DMS 273 (cell line): ENCODE results near the gene COLEC12.

Source experiments
- DNase-seq: peaks from one replicate; lab custom pipeline; 2025; ENCODE audit not compliant: unreplicated experiment; lab: John Stamatoyannopoulos, UW

COLEC12 gene

GRCh38 chr18:364256-364826 is 136.2 kb downstream of the COLEC12 start:
- DNase-seq = no peak

DNA sequence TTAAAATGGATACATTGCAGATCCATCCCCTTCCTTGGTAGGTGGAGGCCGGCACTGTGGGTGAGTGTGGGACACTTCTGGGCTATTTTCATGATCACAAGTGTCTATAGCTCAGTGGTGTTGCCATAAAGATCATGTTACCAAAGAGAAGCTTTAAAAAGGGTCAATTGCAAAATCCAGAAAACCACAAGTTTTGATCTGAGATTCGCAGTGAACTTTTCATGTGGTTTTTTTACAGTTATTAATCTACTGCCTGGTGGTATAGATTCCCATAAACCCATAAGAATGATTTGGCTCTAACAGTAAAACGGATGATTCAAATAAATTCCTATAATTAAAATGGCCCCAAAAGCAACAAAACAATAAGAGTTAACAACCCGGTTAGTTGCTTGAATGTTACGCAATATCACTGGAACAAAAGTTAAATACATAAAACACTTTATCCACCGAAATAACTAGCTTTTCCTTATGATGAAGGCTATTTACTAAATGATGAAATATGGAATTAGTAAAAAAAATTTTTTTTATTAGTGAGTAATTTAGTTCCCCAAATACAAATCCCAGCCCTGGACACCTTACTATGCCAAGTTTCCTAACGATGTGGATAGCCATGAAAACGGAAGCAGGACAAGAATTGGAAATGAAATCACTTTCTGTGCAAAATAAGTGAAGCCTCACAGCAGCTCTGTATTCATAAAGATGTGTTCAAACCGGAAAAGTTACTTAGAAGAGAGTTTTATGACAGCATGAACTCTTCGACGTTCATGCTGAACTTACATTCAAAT is 137.0 kb downstream of the COLEC12 start:
- no peak for DNase-seq

DNA sequence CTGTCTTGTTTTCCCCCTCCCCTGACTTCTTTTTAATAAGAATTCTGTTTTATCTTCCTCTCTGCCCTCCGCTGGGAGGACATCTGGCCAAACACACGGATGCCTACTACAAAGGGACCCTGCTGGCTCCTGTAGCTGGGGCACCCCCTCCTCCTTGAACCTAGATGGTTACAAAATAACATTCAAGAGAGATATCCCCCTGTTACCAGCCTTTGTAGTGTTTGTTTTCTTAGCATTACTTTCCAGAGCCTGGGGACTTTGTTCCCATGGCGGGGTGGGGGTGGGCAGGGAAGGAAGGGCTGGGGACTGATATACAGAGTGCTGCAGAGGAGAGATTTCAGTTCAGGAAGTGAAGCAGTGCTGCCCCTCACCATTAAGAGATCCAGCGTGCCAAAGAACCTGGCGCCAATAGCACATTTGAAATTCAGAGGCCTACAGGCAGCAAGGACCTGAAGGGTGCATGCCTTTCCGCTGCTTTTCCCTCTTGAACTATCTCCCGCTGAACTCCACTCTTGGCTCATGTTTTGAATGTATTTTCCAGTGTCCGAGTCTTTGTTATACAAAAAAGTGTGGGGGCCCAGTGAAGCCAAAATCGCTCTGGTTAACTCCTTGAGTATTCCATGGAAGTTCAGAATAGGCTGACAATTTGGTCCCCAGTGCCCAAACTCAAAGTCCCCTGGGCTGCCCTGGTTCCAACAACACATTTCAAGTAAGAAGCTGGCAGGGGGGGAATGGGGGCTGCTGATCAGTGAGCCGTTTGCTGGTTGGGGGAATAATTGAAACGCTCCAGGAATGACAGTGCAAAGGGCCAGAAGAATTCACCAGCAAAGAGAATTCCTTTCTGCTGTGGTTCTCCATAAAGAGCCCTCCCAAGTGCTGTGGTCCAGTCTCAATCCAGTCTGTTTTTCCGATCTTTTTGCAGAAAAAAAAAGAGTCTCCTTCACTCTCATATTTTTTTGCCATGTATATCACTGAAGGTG is 137.9 kb downstream of the COLEC12 start:
- peak; percentile 24 for DNase-seq

- peak; percentile 79 for DNase-seq
Observed at GRCh38 chr18:361941-362310, 138.6 kb downstream of the COLEC12 start.

DNA sequence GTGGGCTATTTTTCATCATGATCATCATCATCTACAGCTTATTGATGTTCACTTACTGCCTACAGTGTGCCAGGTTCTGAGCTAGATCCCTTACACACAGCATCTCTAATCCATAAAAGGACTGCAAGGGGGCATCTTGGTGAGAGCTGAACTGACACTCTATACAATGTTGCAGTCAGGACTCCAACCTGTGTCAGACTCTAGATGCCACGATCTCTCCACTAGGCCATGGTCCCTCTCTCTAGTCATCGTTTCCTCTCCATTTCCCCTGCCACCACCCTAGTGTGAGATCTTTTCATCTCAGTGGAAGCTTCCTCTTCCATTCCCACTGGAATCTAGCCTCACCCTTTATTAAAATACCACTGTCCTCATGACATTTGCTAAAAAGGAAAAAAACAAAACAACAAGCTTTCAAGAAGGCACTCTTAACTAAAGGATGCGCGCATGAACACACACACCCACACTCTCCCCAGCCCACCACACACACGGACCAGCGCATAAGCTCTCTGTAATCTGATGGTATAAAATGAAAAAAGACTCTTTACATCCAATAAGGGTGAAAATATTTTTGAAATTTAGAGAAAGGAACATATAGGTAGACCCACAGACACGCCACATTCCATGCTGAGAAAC is 139.3 kb downstream of the COLEC12 start:
- DNase-seq = no peak

DNA sequence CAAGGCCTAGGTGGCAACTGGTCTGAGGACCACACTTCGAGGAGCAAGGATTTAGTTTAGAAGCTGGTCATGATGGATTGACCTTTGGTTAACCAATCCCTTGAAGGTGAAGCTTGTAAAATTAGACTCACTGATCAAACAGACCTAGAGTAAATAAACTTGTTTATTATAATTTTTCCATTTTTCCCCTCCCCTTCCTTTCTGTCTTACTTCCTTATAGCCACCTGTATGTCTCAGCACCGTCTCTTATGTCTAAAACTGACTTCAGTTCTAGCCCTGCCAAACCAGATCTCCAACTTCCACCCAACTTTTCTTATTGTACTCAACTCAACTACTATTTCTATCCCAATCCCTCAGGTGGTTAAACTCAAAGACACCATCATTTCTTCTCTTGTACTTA is 139.8 kb downstream of the COLEC12 start:
- no peak for DNase-seq

GRCh38 chr18:356778-357177 is 143.7 kb downstream of the COLEC12 start:
- DNase-seq = no peak

- no peak for DNase-seq
Observed at GRCh38 chr18:355678-356077, 144.8 kb downstream of the COLEC12 start.

DNA sequence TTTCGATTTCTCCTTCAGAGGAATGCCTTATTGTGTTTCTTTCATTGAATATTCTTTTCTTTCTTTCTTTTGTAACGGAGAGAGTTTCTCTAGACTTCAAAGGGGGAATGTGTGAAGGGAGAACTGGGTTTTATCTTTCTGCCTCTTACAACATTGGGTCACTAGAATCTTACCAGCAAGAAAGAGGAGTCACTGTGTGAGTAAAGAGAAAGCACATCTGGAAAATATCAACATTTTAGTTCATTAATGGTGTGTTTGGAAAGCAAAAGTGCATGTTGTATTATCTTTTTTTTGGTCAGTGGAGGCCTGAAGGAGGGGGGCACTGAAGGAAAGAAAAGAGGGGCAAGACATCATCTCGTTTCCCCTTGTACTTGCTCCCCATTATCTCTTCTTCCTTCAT is 146.0 kb downstream of the COLEC12 start:
- no peak for DNase-seq

- DNase-seq = no peak
Observed at GRCh38 chr18:354003-354402, 146.5 kb downstream of the COLEC12 start.

DNA sequence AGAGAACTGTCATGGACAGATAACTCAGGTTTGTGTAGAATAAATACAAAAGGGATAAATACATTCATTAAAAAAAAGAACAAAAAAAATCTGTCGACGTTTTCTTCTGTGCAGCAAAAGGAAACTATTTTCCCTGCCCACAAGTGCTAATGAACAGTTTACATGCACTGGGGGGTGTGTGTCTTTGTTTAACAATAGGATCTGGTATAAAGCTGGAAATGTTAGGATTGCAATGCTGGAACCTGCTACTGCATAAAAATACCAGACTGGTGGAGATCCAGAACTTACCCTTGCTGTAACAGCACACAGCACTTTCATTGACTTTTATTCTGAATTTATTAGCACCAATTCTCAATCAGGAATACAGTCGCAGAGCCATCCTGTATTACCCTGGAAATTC is 148.1 kb downstream of the COLEC12 start:
- DNase-seq = no peak

DNA sequence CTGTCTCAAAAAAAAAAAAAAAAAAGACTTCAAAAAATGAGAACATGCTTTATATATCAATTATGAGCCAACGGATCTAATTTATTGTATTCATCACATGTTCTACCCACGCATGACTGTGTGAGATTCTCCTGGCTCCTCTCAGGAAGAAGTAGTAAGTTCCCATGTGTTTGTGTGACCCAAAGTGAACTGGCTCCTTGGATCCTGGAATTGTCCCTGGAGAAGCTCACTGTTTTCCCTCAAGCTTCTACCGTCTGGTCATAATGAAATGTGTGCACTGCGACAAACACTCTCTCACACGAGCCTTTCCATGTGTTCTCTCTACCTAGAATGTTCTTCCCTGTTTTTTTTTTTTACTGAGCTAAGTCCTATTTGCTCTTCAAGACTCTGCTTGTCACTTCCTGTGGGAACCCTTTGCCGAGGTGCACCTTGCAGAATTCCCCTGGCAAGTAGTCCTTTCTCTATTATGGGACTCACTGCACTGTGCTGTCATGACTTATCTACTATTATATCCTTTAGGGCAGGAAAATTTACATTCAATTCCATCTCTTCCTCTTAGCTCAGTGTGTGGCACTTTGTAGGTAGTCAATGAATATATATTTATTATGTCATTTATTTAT is 149.4 kb downstream of the COLEC12 start:
- DNase-seq = no peak

DNA sequence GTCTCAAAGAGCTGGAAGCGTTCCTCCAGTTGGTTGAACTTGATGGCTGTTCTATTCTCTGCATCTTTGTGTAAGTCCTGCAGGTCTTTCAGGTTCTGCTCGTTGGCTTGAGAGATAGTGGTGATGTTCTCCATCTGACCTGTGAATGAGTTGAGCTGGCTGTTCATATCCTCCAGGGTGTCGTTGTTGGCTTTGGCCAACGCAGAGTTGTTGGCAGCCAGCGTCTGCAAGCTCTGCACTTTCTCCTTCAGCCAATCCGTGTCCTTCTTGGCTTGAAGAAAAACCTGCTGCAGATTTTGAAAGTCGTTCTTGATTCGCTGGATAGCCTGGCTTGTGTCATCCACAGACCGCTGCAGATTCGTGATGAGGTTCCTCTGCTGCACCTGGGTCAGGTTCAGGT is 153.9 kb downstream of the COLEC12 start:
- DNase-seq = no peak

DNA sequence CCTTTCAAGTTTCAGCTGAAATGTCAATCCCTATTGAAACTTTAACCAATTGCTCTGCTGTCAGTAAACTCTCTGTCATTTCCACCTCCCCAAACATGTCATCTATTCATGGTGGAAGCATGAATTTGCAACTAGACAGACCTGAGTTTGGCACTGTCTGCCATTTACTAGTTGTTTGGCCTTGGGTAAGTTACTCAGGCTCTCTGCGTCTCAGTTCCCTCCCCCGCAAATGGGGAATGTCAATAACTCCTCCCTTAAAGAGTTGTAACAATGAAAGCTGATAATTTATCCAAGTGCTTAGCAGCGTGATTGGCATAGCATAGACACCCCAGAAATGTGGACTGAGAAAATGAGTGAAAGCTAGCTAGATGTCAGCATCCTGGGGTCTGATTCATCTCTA is 159.4 kb downstream of the COLEC12 start:
- no peak for DNase-seq

- no peak for DNase-seq
Observed at GRCh38 chr18:340044-340443, 160.5 kb downstream of the COLEC12 start.

DNA sequence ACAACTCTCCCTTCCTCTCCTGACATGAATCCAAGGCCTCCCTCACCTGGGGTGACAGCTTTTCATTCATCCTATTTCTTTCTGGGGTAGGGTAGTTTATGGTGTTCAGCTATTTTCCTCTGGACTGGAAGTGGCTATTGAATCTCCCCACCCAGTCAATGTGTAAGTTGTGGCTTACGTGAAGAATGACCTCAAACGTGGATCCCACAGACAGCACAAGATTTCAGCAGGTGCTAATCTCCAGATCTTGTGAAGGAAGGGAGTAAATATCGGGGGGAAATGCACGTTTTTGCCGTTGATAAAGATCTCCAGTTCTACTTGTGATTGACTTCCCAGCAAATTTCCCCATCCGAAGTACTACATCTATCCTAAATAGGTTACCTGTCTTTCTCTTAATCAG is 161.3 kb downstream of the COLEC12 start:
- DNase-seq = no peak

- DNase-seq = no peak
Observed at GRCh38 chr18:336713-337112, 163.8 kb downstream of the COLEC12 start.

- DNase-seq = no peak
Observed at GRCh38 chr18:335733-336132, 164.8 kb downstream of the COLEC12 start.

GRCh38 chr18:334575-335132 is 165.8 kb downstream of the COLEC12 start:
- no peak for DNase-seq

GRCh38 chr18:332721-333510 is 167.6 kb downstream of the COLEC12 start:
- DNase-seq = no peak
